Stomach (tissue), 9 donors: ENCODE measurements around the gene PYGO2. TPM values are rescaled to one million over a fixed set of nuclear protein-coding genes. Genes with fewer than 3 reads are reported as not detected.
"Not testable (repeated sequence)": the region's sequence is repeated elsewhere in the genome, so short reads cannot be mapped to it uniquely, and the experiment has no call there.

ENCODE experiments used
- DNase-seq, 2 donors: peaks; one replicate each; pipeline versions ENCODE4 v3.0.0 to v3.0.0-alpha.2; 2013 to 2019
- H3K27ac ChIP-seq, 5 donors: fragments of 200-600 bp in 4 of 5; sonication (generic) in 4 of 5; one replicate each; pipeline ENCODE4 v1.5.1; 2013 to 2019; ENCODE audit warnings: mild to moderate bottlenecking in 1 of 5, moderate library complexity in 1 of 5
- H3K27me3 ChIP-seq, 3 donors: fragments of 200-600 bp; sonication (generic); one replicate each; pipeline ENCODE4 v1.5.1; 2017 to 2019; ENCODE audit warnings: mixed run types in 1 of 3
- H3K36me3 ChIP-seq, 4 donors: fragments of 200-600 bp; sonication (generic); 1 replicate in 3 of 4; 2 replicates in 1 of 4; pipeline ENCODE4 v1.5.1; 2016 to 2019
- H3K4me1 ChIP-seq, 4 donors: fragments of 200-600 bp; sonication (generic); one replicate each; pipeline ENCODE4 v1.5.1; 2016 to 2019
- H3K4me3 ChIP-seq, 4 donors: fragments of 200-600 bp; sonication (generic) in 3 of 4; one replicate each; pipeline ENCODE4 v1.5.1; 2016 to 2019; ENCODE audit warnings: mild to moderate bottlenecking in 1 of 4
- H3K9me3 ChIP-seq, 4 donors: fragments of 200-600 bp; sonication (generic); one replicate each; pipeline ENCODE4 v1.5.1; 2016 to 2019
- EP300 ChIP-seq: sonication (generic); formaldehyde crosslinking; IDR thresholded peaks from one replicate; pipeline ENCODE4 v1.6.1; 2017; ENCODE audit warnings: antibody characterized with exemption
- POLR2A ChIP-seq, 4 donors: fragments of 450-650 bp; IDR thresholded peaks; one replicate each; pipeline ENCODE4 v1.6.1; 2016; ENCODE audit warnings: antibody characterized with exemption in 4 of 4, control low read depth in 2 of 4, mild to moderate bottlenecking in 1 of 4, moderate library complexity in 1 of 4
- POLR2AphosphoS5 ChIP-seq, 3 donors: sonication (generic); formaldehyde crosslinking; IDR thresholded peaks; one replicate each; pipeline ENCODE4 v1.6.1; 2016; ENCODE audit warnings: antibody characterized with exemption in 3 of 3
- WGBS, 5 donors: extraction: QIAGEN DNeasy Blood & Tissue Kit in 3 of 5; methylation state at CpG; one replicate each; pipeline versions ENCODE4 v1.1.5 to v1.1.7; 2013 to 2018; 5-methylcytosine and 5-hydroxymethylcytosine counted together
- intact Hi-C: fragments of 100-400 bp; cut with DNase I; formaldehyde crosslinking; loops from one replicate; pipeline ENCODE4 v1.15.1; 2023; ENCODE audit warnings: low total_unique reads
- polyA plus RNA-seq, 3 donors: library from polyadenylated mRNA; stranded (reverse); fragments of 200-250 nt; gene quantifications; one replicate each; pipeline ENCODE4 v1.2.3, GENCODE V29; 2013
- total RNA-seq, 5 donors: library from RNA; depleted of rRNA; stranded (reverse); fragments of >200 nt; gene quantifications; one replicate each; pipeline versions ENCODE4 v1.1.0 to v1.2.3, GENCODE V29; 2014 to 2016
- TF ChIP-seq, protein P1 (sequence below), 7 experiments: fragments of 450-650 bp in 4 of 7; fragments of 200-600 bp in 3 of 7; sonication (generic) in 3 of 7; IDR thresholded peaks; one replicate each; pipeline ENCODE4 v1.5.1; 2016 to 2019; ENCODE audit warnings: antibody characterized with exemption in 7 of 7, control low read depth in 2 of 7, mild to moderate bottlenecking in 1 of 7
- donor health status: healthy with polysubstance abuse.
- donor health status: Bipolar disorder and iron deficiency.
- donor health status: healthy.

Gene PYGO2
- total and polyA plus RNA-seq, 8 donors = 8.1 to 75.3 (median 19.7) TPM

DNA sequence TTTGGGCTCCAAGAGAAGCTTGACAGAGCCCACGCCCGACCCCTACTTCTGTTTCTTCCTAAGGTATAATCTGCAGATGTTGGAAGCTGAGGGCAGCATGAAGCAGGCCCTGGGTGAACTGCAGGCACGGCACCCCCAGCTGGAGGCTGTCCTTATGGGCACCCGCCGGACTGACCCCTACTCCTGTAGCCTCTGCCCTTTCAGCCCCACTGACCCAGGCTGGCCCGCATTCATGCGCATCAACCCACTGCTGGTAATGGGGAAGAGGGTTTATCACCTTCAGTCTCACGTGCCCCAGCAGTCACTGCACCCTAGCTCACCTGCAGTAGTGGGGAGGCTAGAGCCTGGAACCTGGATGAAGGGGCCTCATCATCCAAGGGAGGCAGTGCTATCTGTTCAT lies 28.7 kb upstream of the PYGO2 start:
- Histone ChIP-seq H3K27ac (no peak overlapping the region), H3K27me3 (no peaks in the 10 kb centered on the region), H3K9me3 (no peaks in the 10 kb centered on the region), H3K4me3 (no peak overlapping the region), H3K4me1 (peaks cover 8 to 29% (median 14%) of the 10 kb centered on the region in 4 donors), H3K36me3 (peaks cover 19 to 62% (median 56%) of the 10 kb centered on the region in 4 donors)
- DNase-seq = no peak
- intact Hi-C loops = no loop called here
- WGBS, 5 donors = 89 to 93% (median 90%) methylated on average over 8 of the region's 8 CpGs
- TF ChIP-seq POLR2AphosphoS5 (IDR thresholded peaks at IDR 0.05) (no peak), POLR2A (IDR thresholded peaks at IDR 0.05) (no peak), EP300 (no peak)
- TF ChIP-seq, protein P1, sequence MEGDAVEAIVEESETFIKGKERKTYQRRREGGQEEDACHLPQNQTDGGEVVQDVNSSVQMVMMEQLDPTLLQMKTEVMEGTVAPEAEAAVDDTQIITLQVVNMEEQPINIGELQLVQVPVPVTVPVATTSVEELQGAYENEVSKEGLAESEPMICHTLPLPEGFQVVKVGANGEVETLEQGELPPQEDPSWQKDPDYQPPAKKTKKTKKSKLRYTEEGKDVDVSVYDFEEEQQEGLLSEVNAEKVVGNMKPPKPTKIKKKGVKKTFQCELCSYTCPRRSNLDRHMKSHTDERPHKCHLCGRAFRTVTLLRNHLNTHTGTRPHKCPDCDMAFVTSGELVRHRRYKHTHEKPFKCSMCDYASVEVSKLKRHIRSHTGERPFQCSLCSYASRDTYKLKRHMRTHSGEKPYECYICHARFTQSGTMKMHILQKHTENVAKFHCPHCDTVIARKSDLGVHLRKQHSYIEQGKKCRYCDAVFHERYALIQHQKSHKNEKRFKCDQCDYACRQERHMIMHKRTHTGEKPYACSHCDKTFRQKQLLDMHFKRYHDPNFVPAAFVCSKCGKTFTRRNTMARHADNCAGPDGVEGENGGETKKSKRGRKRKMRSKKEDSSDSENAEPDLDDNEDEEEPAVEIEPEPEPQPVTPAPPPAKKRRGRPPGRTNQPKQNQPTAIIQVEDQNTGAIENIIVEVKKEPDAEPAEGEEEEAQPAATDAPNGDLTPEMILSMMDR (IDR thresholded peaks at IDR 0.05) = no peak

DNA sequence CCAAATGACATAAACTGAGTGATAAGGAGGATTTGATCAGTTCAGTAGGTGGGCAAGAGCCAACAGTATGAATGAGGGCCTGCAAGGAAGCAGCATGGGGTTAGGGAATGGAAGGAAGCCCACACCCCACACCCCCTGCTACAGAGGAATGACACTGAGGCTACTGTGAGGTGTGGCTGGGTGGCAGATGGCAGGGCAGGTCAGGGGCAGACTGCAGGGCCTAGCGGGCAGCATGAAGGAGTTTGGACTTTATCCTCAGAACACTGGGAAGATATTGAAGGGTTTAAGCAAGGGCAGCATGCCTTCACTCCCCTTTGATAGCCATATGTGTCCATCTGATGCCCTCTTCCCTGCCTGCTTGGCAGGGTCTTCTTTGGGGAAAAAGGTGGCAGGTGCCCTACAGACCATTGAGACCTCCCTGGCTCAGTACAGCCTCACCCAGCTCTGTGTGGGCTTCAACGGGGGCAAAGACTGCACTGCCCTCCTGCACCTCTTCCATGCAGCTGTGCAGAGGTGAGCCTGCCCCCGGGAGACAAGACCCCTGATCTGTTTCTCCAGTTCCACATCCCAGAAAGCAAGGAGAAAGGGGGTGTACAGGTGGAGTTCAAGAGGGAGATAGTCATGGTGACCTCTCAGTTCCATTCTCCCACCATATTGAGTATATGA lies 27.7 kb upstream of the PYGO2 start:
- Histone ChIP-seq H3K4me3 (no peak overlapping the region), H3K27ac (no peak overlapping the region), H3K36me3 (peaks cover 19 to 62% (median 56%) of the 10 kb centered on the region in 4 donors), H3K9me3 (no peaks in the 10 kb centered on the region), H3K27me3 (no peaks in the 10 kb centered on the region), H3K4me1 (peaks cover 3 to 26% (median 14%) of the 10 kb centered on the region in 4 donors)
- 75 to 90% (median 82%) methylated on average over 3 of the region's 3 CpGs for WGBS, 5 donors
- TF ChIP-seq POLR2A (IDR thresholded peaks at IDR 0.05) = no peak
- no peak for TF ChIP-seq POLR2AphosphoS5 (IDR thresholded peaks at IDR 0.05)
- TF ChIP-seq EP300 = no peak
- TF ChIP-seq, protein P1 (IDR thresholded peaks at IDR 0.05) = no peak
- no peak for DNase-seq
- intact Hi-C loops = no loop called here

DNA sequence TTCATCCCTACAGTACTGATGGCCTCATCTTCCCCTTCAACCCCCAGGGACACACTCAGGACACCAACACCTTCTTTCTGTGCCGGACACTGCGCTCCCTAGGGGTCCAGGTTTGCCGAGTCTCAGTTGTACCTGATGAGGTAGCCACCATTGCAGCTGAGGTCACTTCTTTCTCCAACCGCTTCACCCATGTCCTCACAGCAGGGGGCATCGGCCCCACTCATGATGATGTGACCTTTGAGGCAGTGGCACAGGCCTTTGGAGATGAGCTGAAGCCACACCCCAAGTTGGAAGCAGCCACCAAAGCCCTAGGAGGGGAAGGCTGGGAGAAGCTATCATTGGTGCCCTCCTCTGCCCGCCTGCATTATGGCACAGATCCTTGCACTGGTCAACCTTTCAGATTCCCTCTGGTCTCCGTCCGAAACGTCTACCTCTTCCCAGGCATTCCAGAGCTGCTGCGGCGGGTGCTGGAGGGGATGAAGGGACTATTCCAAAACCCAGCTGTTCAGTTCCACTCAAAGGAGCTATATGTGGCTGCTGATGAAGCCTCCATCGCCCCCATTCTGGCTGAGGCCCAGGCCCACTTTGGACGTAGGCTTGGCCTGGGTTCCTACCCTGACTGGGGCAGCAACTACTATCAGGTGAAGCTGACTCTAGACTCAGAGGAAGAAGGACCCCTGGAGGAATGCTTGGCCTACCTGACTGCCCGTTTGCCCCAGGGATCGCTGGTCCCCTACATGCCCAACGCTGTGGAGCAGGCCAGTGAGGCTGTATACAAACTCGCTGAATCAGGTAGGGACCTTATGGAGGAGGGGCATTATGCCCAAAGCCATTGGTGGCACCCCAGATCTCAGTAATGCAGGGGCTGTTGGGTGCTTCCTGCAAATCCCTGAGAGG lies 26.7 kb upstream of the PYGO2 start:
- H3K4me3 ChIP-seq = no peak overlapping the region
- intact Hi-C loops = no loop called here
- DNase-seq = no peak
- H3K4me1 ChIP-seq = peaks cover 11 to 35% (median 23%) of the 10 kb centered on the region in 4 donors
- H3K27ac ChIP-seq = no peak overlapping the region
- no peaks in the 10 kb centered on the region for H3K9me3 ChIP-seq
- no peaks in the 10 kb centered on the region for H3K27me3 ChIP-seq
- H3K36me3 ChIP-seq = peaks cover 19 to 62% (median 56%) of the 10 kb centered on the region in 4 donors
- TF ChIP-seq EP300 (no peak), POLR2AphosphoS5 (IDR thresholded peaks at IDR 0.05) (no peak), POLR2A (IDR thresholded peaks at IDR 0.05) (no peak)
- TF ChIP-seq, protein P1 (IDR thresholded peaks at IDR 0.05) = no peak
- WGBS, 5 donors = 85 to 89% (median 88%) methylated on average over 12 to 17 of the region's 17 CpGs

DNA sequence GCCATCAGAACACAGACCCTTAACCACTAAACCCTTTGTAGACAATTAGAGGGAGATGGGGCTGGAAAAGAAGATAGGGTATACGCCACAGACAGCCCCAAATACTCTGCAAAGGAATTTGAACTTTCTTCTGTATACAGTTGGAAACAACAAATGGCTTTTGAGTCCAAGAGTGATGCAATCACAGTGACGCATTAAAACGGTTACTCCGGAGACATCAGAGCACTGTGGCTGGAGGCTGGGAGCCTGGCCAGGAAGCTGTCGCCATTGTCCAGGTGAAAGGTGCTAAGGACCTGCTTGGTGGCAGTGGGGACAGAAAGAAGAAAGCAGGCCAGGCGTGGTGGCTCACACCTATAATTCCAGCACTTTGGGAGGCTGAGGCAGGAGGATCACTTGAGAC lies 25.7 kb upstream of the PYGO2 start:
- Histone ChIP-seq H3K36me3 (peaks cover 19 to 55% (median 49%) of the 10 kb centered on the region in 4 donors), H3K27me3 (no peaks in the 10 kb centered on the region), H3K9me3 (no peaks in the 10 kb centered on the region), H3K27ac (no peak overlapping the region), H3K4me3 (no peak overlapping the region), H3K4me1 (peaks cover 16 to 41% (median 29%) of the 10 kb centered on the region in 4 donors)
- 61 to 73% (median 64%) methylated on average over 6 of the region's 6 CpGs for WGBS, 5 donors
- TF ChIP-seq POLR2AphosphoS5 (IDR thresholded peaks at IDR 0.05) (no peak), EP300 (no peak), POLR2A (IDR thresholded peaks at IDR 0.05) (no peak)
- TF ChIP-seq, protein P1 (IDR thresholded peaks at IDR 0.05) = no peak
- intact Hi-C loops = no loop called here
- DNase-seq = no peak

DNA sequence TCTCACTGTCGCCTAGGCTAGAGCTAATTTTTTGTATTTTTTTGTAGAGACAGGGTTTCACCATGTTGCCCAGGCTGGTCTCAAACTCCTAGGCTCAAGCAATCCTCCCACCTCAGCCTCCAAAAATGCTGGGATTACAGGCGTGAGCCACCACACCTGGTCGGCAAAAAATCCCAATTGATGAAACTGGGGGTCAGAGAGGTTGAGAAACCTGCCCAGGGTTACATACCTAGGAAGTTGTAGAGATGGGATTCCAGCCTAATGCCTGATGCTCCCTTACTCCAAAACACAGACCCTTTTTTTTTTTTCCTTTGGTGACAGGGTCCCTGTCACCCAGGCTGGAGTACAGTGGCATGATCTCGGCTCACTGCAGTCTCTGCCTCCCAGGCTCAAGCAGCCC lies 25.2 kb upstream of the PYGO2 start:
- DNase-seq, H3K27ac ChIP-seq, H3K9me3 ChIP-seq, H3K4me3 ChIP-seq, H3K27me3 ChIP-seq, intact Hi-C loops: not testable (repeated sequence)
- Histone ChIP-seq H3K36me3 (peaks cover 19 to 51% (median 47%) of the 10 kb centered on the region in 4 donors), H3K4me1 (peaks cover 16 to 47% (median 33%) of the 10 kb centered on the region in 4 donors)
- 87 to 91% (median 90%) methylated on average over 4 of the region's 4 CpGs for WGBS, 5 donors
